OCI-LY1 (cell line): Measurements from ENCODE around the gene ANP32A.
"Not testable (repeated sequence)": the region's sequence is repeated elsewhere in the genome, so short reads cannot be mapped to it uniquely, and the experiment has no call there.

Experiments used
- H2AFZ ChIP-seq: fragments of 200-600 bp; sonication (generic), shearing (Covaris generic); 2 replicates; pipeline ENCODE4 v1.6.0; 2014; ENCODE audit warnings: antibody characterized with exemption, mild to moderate bottlenecking, low read length
- H3F3A ChIP-seq: fragments of 200-600 bp; sonication (generic), shearing (Covaris generic); 2 replicates; pipeline ENCODE4 v1.6.0; 2014; ENCODE audit warnings: mild to moderate bottlenecking, antibody characterized with exemption, low read length, moderate library complexity; ENCODE audit not compliant: insufficient read depth
- H3K27ac ChIP-seq: fragments of 200-600 bp; sonication (generic); 2 replicates; pipeline ENCODE4 v1.5.1; 2014; ENCODE audit warnings: low read length, mixed run types, mild to moderate bottlenecking, low read depth; ENCODE audit not compliant: poor library complexity, severe bottlenecking
- H3K27me3 ChIP-seq: fragments of 200-600 bp; sonication (generic); 2 replicates; pipeline ENCODE4 v1.6.0; 2014; ENCODE audit warnings: antibody characterized with exemption, mild to moderate bottlenecking, low read length, moderate library complexity; ENCODE audit not compliant: insufficient read depth
- H3K36me3 ChIP-seq: fragments of 200-600 bp; sonication (generic); 2 replicates; pipeline ENCODE4 v1.6.1; 2014; ENCODE audit warnings: mild to moderate bottlenecking, antibody characterized with exemption, low read length, moderate library complexity, mixed read lengths; ENCODE audit not compliant: insufficient read depth
- H3K4me1 ChIP-seq: fragments of 200-600 bp; sonication (generic); 2 replicates; pipeline ENCODE4 v1.5.1; 2014; ENCODE audit warnings: mild to moderate bottlenecking, low read length, moderate library complexity; ENCODE audit not compliant: insufficient read depth, severe bottlenecking
- H3K4me2 ChIP-seq: fragments of 200-600 bp; sonication (generic), shearing (Covaris generic); 2 replicates; pipeline ENCODE4 v1.6.1; 2014; ENCODE audit warnings: low read length
- H3K4me3 ChIP-seq: fragments of 200-600 bp; sonication (generic); 2 replicates; pipeline ENCODE4 v1.5.1; 2014; ENCODE audit warnings: low read length, low read depth, mild to moderate bottlenecking, mixed read lengths; ENCODE audit not compliant: poor library complexity, severe bottlenecking
- H3K79me2 ChIP-seq: fragments of 200-600 bp; shearing (Covaris generic); 2 replicates; pipeline ENCODE4 v1.6.1; 2016; ENCODE audit warnings: mixed run types, low read length, mixed read lengths; ENCODE audit not compliant: insufficient read depth
- H3K9ac ChIP-seq: fragments of 200-600 bp; sonication (generic), shearing (Covaris generic); 2 replicates; pipeline ENCODE4 v1.6.1; 2014; ENCODE audit warnings: mild to moderate bottlenecking, low read length, mixed read lengths
- H3K9me2 ChIP-seq: fragments of 200-600 bp; sonication (generic), shearing (Covaris generic); 2 replicates; pipeline ENCODE4 v1.6.1; 2014; ENCODE audit warnings: low read depth, mild to moderate bottlenecking, low read length, mixed read lengths
- H3K9me3 ChIP-seq: fragments of 200-600 bp; shearing (Covaris generic); 2 replicates; pipeline ENCODE4 v1.6.1; 2014; ENCODE audit warnings: low read length, mixed read lengths
- H4K20me1 ChIP-seq: fragments of 200-600 bp; sonication (generic), shearing (Covaris generic); 2 replicates; pipeline ENCODE4 v1.6.0; 2016; ENCODE audit warnings: mild to moderate bottlenecking, low read length; ENCODE audit not compliant: insufficient read depth
- EZH2 ChIP-seq: fragments of 200-600 bp; sonication (generic), shearing (Covaris generic); IDR thresholded peaks from 2 replicates; pipeline ENCODE4 v1.8.0; 2017; ENCODE audit warnings: borderline replicate concordance, mixed run types, mild to moderate bottlenecking, antibody characterized with exemption, low read length, moderate library complexity, mixed read lengths
- TF ChIP-seq, protein P1 (sequence below): fragments of 200-600 bp; sonication (generic), shearing (Covaris generic); IDR thresholded peaks from 2 replicates; pipeline ENCODE4 v1.5.1; 2017; ENCODE audit warnings: mild to moderate bottlenecking, antibody characterized with exemption, low read length, moderate library complexity, mixed read lengths

The ANP32A gene

GRCh38 chr15:68763063-68763462 is 57.6 kb downstream of the ANP32A start:
- no peaks in the 10 kb centered on the region for H3K4me1 ChIP-seq
- no peak overlapping the region for H3K4me3 ChIP-seq
- no peak overlapping the region for H2AFZ ChIP-seq
- H3K27me3 ChIP-seq: no peaks in the 10 kb centered on the region
- H3K9ac ChIP-seq: no peak overlapping the region
- H3F3A ChIP-seq: no peaks in the 10 kb centered on the region
- H3K4me2 ChIP-seq: no peak overlapping the region
- no peaks in the 10 kb centered on the region for H3K9me3 ChIP-seq
- TF ChIP-seq, protein P1, sequence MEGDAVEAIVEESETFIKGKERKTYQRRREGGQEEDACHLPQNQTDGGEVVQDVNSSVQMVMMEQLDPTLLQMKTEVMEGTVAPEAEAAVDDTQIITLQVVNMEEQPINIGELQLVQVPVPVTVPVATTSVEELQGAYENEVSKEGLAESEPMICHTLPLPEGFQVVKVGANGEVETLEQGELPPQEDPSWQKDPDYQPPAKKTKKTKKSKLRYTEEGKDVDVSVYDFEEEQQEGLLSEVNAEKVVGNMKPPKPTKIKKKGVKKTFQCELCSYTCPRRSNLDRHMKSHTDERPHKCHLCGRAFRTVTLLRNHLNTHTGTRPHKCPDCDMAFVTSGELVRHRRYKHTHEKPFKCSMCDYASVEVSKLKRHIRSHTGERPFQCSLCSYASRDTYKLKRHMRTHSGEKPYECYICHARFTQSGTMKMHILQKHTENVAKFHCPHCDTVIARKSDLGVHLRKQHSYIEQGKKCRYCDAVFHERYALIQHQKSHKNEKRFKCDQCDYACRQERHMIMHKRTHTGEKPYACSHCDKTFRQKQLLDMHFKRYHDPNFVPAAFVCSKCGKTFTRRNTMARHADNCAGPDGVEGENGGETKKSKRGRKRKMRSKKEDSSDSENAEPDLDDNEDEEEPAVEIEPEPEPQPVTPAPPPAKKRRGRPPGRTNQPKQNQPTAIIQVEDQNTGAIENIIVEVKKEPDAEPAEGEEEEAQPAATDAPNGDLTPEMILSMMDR: no peak
- no peak for TF ChIP-seq EZH2
- no peak overlapping the region for H3K27ac ChIP-seq
- H4K20me1 ChIP-seq: no peaks in the 10 kb centered on the region
- no peaks in the 10 kb centered on the region for H3K79me2 ChIP-seq
- no peaks in the 10 kb centered on the region for H3K9me2 ChIP-seq
- no peaks in the 10 kb centered on the region for H3K36me3 ChIP-seq

DNA sequence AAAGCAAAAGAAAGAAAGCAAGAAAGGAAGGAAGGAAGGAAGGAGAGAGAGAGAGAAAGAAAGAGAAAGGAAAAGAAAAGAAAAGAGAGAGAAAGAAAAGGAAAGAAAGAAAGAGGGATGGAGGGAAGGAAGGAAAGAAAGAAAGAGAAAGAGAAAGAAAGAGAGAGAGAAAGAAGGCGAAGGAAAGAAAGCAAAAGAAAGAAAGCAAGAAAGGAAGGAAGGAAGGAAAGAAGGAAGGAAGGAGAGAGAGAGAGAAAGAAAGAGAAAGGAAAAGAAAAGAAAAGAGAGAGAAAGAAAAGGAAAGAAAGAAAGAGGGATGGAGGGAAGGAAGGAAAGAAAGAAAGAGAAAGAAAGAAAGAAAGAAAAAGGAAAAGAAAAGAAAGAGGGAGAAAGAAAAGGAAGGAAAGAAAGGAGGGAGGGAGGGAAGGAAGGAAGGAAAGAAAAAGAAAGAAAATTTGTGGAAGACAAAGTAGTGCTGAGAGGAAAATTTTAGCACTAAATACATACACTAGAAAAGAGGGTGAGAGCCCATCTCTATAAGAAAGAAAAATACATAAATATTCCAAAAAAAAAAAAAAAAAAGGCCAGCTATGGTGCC is 60.6 kb downstream of the ANP32A start:
- not testable (repeated sequence) for H3K9me3 ChIP-seq, H2AFZ ChIP-seq

GRCh38 chr15:68755731-68756130 is 65.0 kb downstream of the ANP32A start:
- H3K9ac ChIP-seq: no peak overlapping the region
- H4K20me1 ChIP-seq: no peaks in the 10 kb centered on the region
- H3F3A ChIP-seq: no peaks in the 10 kb centered on the region
- H3K27ac ChIP-seq: no peak overlapping the region
- no peak overlapping the region for H2AFZ ChIP-seq
- no peaks in the 10 kb centered on the region for H3K9me2 ChIP-seq
- H3K4me1 ChIP-seq: peaks cover 4% of the 10 kb centered on the region
- H3K27me3 ChIP-seq: no peaks in the 10 kb centered on the region
- no peak for TF ChIP-seq EZH2
- TF ChIP-seq, protein P1: no peak
- no peak overlapping the region for H3K4me2 ChIP-seq
- H3K36me3 ChIP-seq: no peaks in the 10 kb centered on the region
- H3K4me3 ChIP-seq: no peak overlapping the region
- no peaks in the 10 kb centered on the region for H3K9me3 ChIP-seq
- no peaks in the 10 kb centered on the region for H3K79me2 ChIP-seq

More for the DNA sequence above, 60.6 kb downstream of the ANP32A start:
- not testable (repeated sequence) for H3K4me1 ChIP-seq, H3K9me2 ChIP-seq, H4K20me1 ChIP-seq, H3K4me2 ChIP-seq, H3K27me3 ChIP-seq, H3K4me3 ChIP-seq, H3K9ac ChIP-seq, H3F3A ChIP-seq, H3K36me3 ChIP-seq, H3K79me2 ChIP-seq, H3K27ac ChIP-seq

GRCh38 chr15:68751622-68752021 is 69.1 kb downstream of the ANP32A start:
- no peaks in the 10 kb centered on the region for H3K79me2 ChIP-seq
- no peak overlapping the region for H3K9ac ChIP-seq
- no peaks in the 10 kb centered on the region for H4K20me1 ChIP-seq
- peaks cover 4% of the 10 kb centered on the region for H3K4me1 ChIP-seq
- no peak overlapping the region for H3K4me3 ChIP-seq
- H3K4me2 ChIP-seq: no peak overlapping the region
- TF ChIP-seq, protein P1: no peak
- no peak for TF ChIP-seq EZH2
- H3K27ac ChIP-seq: no peak overlapping the region
- H3K36me3 ChIP-seq: no peaks in the 10 kb centered on the region
- 0 out of 2 replicates have a peak, but pooled peaks cover 4% of the 10 kb centered on the region for H3K9me3 ChIP-seq
- H3K9me2 ChIP-seq: no peaks in the 10 kb centered on the region
- no peaks in the 10 kb centered on the region; the same call in 1 of the 2 replicates for H3K27me3 ChIP-seq
- no peaks in the 10 kb centered on the region for H3F3A ChIP-seq
- no peak overlapping the region for H2AFZ ChIP-seq
